Measurements from ENCODE around the gene FKBP3. TPM values are rescaled to one million over a fixed set of nuclear protein-coding genes. Genes with fewer than 3 reads are reported as not detected.

FKBP3 gene
- total RNA-seq, result 100 to 1,000 TPM; 153 to 188 TPM
- 158 TPM for polyA plus RNA-seq (2013, experiment 1 of 2)
- polyA plus RNA-seq (2013, experiment 2 of 2), result 159 TPM
- long read RNA-seq, experiment 1, transcript FKBP3-202 (7 exons, 1,346 nt), result major isoform, 142 of 202 reads
- long read RNA-seq, experiment 1, partial matches to known transcripts, result 24 of 202 reads
- long read RNA-seq, experiment 1, other reads (novel, unspliced or antisense), result 36 of 202 reads
- long read RNA-seq, experiment 2, transcript FKBP3-202 (7 exons, 1,346 nt), result major isoform, 178 of 185 reads
- long read RNA-seq, experiment 2, partial matches to known transcripts, result 3 of 185 reads
- long read RNA-seq, experiment 2, other reads (novel, unspliced or antisense), result 4 of 185 reads
- long read RNA-seq, experiment 3, transcript FKBP3-202 (7 exons, 1,346 nt), result major isoform, 65 of 80 reads
- long read RNA-seq, experiment 3, partial matches to known transcripts, result 12 of 80 reads
- long read RNA-seq, experiment 3, other reads (novel, unspliced or antisense), result 2 of 80 reads
- long read RNA-seq, experiment 4, transcript FKBP3-202 (7 exons, 1,346 nt), result major isoform, 359 of 362 reads
- long read RNA-seq, experiment 4, partial matches to known transcripts, result 1 of 362 reads
- long read RNA-seq, experiment 4, other reads (novel, unspliced or antisense), result 2 of 362 reads

GRCh38 chr14:45134051-45134958 is at the start of gene FKBP3:
Gene FKBP3, minus strand, starts transcription at chr14:45134481. Its CDS starts 25 bp downstream, at chr14:45134456.
- Histone ChIP-seq H3K4me1 (ENCODE audit: control insufficient read depth, insufficient read depth, low read length) (peaks cover 2% of the 10 kb centered on the region), H3K4me3 (ENCODE audit: low read length) (peak within 1 kb of the TSS; percentile 99), H3K36me3 (ENCODE audit: control insufficient read depth, insufficient read depth, low read length) (peaks cover 14% of the 10 kb centered on the region), H3K27me3 (ENCODE audit: control insufficient read depth, insufficient read depth, low read length, poor library complexity, severe bottlenecking) (no peaks in the 10 kb centered on the region), H3K9ac (ENCODE audit: extremely low read depth, low read length, poor library complexity, severe bottlenecking) (peak within 1 kb of the TSS; percentile 89), H3K27ac (ENCODE audit: low read depth, low read length) (peak within 1 kb of the TSS; percentile 96), H3K9me3 (ENCODE audit: control insufficient read depth, low read length) (no peaks in the 10 kb centered on the region)
- DNase-seq, result peak; percentile 98
- Mint-ChIP-seq H3K36me3 (ENCODE audit: low read depth) (peaks cover 4% of the 10 kb centered on the region), H3K27ac (peak within 1 kb of the TSS; percentile 100), H3K27me3 (ENCODE audit: insufficient read depth) (no peaks in the 10 kb centered on the region), H3K4me3 (peak within 1 kb of the TSS; percentile 97), H3K4me1 (peaks cover 22% of the 10 kb centered on the region), H3K9me3 (no peaks in the 10 kb centered on the region)
- TF ChIP-seq CTCF (conservative IDR thresholded peaks at IDR 0.05), result peak; percentile 48
- WGBS, 2 experiments (ENCODE audit: insufficient coverage in 1 of 2, insufficient read length in 1 of 2), result 0% methylated on average over 18 to 53 of the region's 53 CpGs

- WGBS, 2 experiments (ENCODE audit: insufficient coverage in 1 of 2, insufficient read length in 1 of 2), result 99 to 100% methylated on average over 1 to 3 of the region's 3 CpGs
- H3K36me3 ChIP-seq (ENCODE audit: control insufficient read depth, insufficient read depth, low read length), result peaks cover 7% of the 10 kb centered on the region
- no peak overlapping the region for H3K27ac Mint-ChIP-seq
- no peaks in the 10 kb centered on the region for H3K4me1 ChIP-seq (ENCODE audit: control insufficient read depth, insufficient read depth, low read length)
- no peaks in the 10 kb centered on the region for H3K9me3 ChIP-seq (ENCODE audit: control insufficient read depth, low read length)
- H3K9me3 Mint-ChIP-seq, result no peaks in the 10 kb centered on the region
- no peak overlapping the region for H3K4me3 Mint-ChIP-seq
- peaks cover 17% of the 10 kb centered on the region for H3K36me3 Mint-ChIP-seq (ENCODE audit: low read depth)
- no peak overlapping the region for H3K27ac ChIP-seq (ENCODE audit: low read depth, low read length)
- H3K4me1 Mint-ChIP-seq, result no peaks in the 10 kb centered on the region
- H3K4me3 ChIP-seq (ENCODE audit: low read length), result no peak overlapping the region
- no peaks in the 10 kb centered on the region for H3K27me3 ChIP-seq (ENCODE audit: control insufficient read depth, insufficient read depth, low read length, poor library complexity, severe bottlenecking)
- no peak overlapping the region for H3K9ac ChIP-seq (ENCODE audit: extremely low read depth, low read length, poor library complexity, severe bottlenecking)
- H3K27me3 Mint-ChIP-seq (ENCODE audit: insufficient read depth), result no peaks in the 10 kb centered on the region
- TF ChIP-seq CTCF (conservative IDR thresholded peaks at IDR 0.05), result no peak
- DNase-seq, result no peak
Measured at GRCh38 chr14:45181806-45182205, 47.5 kb upstream of the FKBP3 start.

GRCh38 chr14:45181329-45181728 is 47.0 kb upstream of the FKBP3 start:
- WGBS, 2 experiments (ENCODE audit: insufficient coverage in 1 of 2, insufficient read length in 1 of 2), result 96% methylated on average over 4 of the region's 5 CpGs; no CpG with 5 or more reads in 1 of the 2 experiments
- Histone ChIP-seq H3K27me3 (ENCODE audit: control insufficient read depth, insufficient read depth, low read length, poor library complexity, severe bottlenecking) (no peaks in the 10 kb centered on the region), H3K4me1 (ENCODE audit: control insufficient read depth, insufficient read depth, low read length) (no peaks in the 10 kb centered on the region), H3K9me3 (ENCODE audit: control insufficient read depth, low read length) (no peaks in the 10 kb centered on the region), H3K27ac (ENCODE audit: low read depth, low read length) (no peak overlapping the region), H3K4me3 (ENCODE audit: low read length) (no peak overlapping the region), H3K36me3 (ENCODE audit: control insufficient read depth, insufficient read depth, low read length) (peaks cover 5% of the 10 kb centered on the region), H3K9ac (ENCODE audit: extremely low read depth, low read length, poor library complexity, severe bottlenecking) (no peak overlapping the region)
- no peak overlapping the region for H3K4me3 Mint-ChIP-seq
- no peak overlapping the region for H3K27ac Mint-ChIP-seq
- no peaks in the 10 kb centered on the region for H3K9me3 Mint-ChIP-seq
- TF ChIP-seq CTCF (conservative IDR thresholded peaks at IDR 0.05), result no peak
- peaks cover 12% of the 10 kb centered on the region for H3K36me3 Mint-ChIP-seq (ENCODE audit: low read depth)
- no peaks in the 10 kb centered on the region for H3K27me3 Mint-ChIP-seq (ENCODE audit: insufficient read depth)
- no peak for DNase-seq
- no peaks in the 10 kb centered on the region for H3K4me1 Mint-ChIP-seq

Measured in endodermal cell (in vitro differentiated cells).